Stimulated activated CD4-positive, alpha-beta T cell treated with anti-CD3 and anti-CD28 coated beads, Interleukin-15, amount 100 ng/mL, for 1 hour (primary cell): ENCODE results near the gene KLF7.
A peak's percentile ranks its signal among the peaks of the same experiment; 100 is the strongest.

Experiments used
- DNase-seq, 2 donors: peaks; one replicate each; pipeline ENCODE4 v3.0.0-alpha.2; 2020; ENCODE audit warnings: low read depth in 1 of 2, low spot score in 1 of 2

Gene KLF7

DNA sequence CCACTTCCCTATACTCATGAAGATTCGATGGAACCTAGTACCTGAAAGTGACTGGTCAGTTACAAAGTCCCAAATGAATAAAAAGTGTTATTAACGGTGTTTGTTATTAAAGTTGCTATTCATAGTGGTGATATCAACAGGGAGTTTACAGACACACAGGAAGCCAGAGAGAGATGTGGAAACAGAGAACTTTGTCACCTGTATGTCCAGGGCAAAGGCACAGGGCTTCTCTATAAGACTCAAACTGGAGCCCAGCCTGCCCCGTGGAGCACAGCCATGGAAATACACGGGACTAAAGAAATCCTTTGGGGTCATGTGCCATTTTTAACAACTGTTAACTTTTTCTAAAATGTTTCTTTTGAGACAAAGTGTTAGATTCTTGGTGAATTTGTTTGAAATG lies 68.5 kb downstream of the KLF7 start:
- no peak for DNase-seq

DNA sequence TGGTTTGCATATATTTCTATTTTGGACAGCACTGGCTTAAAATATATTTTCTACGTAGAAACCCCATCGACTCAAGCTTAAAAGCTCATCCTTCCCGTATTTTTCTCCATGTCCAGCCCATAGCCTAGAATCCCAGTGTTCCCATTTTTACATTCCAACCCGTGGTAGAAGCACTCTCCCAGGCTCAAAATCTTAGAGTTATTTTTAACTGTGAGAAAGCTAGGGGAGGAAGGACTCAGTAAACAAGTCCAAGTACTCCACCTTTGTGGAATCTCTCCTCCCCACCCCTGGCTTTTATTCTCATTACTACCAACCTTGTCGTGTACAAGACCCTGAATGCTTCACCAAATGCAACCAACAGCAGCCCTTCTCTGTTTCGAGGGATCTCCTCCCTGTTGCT lies 69.8 kb downstream of the KLF7 start:
- DNase-seq = no peak

DNA sequence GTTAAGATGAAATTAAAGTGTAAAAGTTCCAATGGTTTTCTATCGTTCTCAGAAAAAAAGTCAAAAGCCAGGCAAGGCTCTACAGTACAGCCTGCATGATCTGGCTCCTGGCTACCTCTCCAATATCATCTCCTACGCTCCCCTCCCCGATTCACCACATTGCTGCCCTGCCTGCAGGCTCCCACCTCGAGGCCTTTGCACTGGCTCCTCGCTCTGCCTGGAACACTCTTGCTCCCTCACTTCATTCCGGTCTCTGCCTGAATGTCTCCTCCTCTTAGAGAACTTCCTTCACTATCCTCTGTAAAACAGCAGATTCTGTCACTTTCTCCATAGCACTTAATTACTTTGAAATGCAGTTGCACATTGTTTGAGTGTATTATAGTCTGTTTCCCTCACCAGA lies 72.5 kb downstream of the KLF7 start:
- DNase-seq = no peak

DNA sequence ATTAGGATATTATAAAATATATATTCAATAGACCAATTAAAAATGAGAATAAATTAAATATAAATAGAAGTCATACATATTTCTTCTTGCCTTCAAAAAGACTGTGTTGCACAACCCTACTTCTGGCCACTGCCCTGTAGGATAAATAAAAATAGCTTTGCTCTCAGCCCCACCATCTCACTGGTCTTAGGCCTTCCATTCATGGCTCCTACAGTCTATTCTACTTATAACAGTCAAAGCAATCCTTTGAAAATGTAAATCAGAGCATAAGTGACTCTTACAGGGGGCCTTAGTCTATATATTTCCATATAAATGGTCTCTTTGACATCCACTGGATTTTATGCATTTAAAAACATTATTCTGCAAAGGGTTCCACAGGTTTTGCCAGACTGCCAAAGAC lies 72.9 kb downstream of the KLF7 start:
- DNase-seq = no peak

DNA sequence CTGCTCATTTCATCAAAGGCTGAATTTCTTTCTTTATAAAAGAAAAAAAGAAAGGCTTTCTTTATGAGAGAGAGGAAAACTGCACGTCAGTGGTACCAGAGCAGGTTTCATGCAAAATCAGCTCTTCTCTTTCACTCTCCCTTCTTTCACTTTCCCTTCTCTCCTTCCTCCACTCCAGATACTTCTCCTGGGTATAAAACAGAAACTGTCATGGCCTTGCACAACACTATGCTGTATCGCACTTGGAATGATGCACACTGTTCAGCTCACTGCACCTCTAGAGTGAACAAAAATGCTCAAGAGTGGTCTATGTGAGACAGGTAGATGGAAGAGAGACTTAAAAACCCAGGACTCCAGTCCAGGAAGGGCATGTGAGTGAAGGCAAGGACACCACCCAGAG lies 73.8 kb downstream of the KLF7 start:
- no peak for DNase-seq

DNA sequence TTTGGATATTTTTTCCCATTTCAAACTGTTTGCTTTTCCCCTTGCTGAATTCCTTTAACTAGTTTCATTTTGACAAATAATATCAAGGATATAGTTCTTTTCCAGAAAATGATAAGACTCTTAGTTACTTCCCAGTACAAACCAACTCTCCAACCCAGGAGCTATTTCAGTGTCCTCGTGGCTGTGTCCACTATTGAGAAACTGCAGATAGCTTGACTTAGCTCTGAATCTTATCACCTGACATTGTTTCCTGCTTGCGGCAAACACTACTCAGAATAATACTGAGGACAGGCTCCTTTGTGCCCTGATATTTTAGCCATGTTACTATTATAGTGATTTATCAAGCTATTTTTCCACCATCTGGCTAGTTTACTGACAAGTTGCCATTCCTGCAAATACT lies 74.6 kb downstream of the KLF7 start:
- no peak for DNase-seq

DNA sequence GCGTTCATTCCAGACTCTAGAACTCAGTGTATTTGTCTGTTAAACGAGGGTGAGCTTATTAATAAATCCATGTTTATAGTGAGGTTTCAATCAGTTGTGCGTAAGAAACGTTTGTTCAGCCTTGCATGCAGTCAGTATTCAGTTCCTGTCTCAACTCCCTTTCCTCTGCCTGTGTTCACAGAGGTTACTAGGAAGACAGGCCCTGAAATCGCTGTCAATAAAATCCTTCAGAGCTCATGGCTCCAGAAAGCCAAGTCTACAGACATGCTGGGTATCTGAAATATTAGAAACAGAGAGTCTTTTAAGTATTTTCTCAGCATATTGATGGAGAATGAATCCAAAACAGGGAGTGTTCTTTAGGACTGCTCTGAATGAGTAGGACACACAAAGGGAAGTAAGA lies 75.4 kb downstream of the KLF7 start:
- DNase-seq = no peak

DNA sequence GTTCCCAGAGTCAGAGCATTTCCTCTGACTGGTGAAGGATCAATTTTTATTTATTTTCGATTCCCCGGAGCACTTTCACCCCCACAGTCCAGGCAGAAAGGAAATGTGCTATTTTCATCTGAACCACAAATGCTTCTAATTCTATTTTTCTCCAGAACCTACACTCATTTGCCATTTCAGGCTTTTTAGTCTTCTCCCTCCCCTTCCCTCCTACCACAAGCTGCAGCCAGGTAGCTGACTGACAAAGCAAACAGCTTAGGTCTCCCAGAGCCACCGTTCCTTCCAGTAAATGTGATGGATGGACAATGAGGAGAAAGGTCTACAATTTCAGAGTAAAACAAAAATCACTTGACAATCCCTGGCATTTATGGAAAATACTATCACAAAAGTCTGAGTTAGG lies 76.9 kb downstream of the KLF7 start:
- no peak for DNase-seq

DNA sequence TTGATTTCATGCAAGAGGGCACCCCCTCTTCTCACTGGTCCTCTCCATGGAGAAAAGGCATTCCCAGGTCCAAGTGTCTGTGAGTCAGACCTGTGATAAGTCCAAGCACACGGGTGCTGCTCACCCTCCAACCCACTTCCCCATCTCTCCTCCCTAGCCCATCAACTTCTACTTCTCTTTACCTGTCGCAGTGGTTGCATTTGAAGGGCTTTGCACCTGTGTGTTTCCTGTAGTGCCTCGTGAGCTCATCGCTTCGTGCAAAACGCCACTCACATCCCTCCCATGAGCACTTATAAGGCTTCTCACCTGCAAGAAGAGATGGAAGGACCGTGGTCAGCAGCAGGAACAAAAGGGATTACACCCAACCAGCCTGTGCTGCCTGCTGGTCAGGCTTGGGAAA lies 77.5 kb downstream of the KLF7 start:
- DNase-seq = no peak

DNA sequence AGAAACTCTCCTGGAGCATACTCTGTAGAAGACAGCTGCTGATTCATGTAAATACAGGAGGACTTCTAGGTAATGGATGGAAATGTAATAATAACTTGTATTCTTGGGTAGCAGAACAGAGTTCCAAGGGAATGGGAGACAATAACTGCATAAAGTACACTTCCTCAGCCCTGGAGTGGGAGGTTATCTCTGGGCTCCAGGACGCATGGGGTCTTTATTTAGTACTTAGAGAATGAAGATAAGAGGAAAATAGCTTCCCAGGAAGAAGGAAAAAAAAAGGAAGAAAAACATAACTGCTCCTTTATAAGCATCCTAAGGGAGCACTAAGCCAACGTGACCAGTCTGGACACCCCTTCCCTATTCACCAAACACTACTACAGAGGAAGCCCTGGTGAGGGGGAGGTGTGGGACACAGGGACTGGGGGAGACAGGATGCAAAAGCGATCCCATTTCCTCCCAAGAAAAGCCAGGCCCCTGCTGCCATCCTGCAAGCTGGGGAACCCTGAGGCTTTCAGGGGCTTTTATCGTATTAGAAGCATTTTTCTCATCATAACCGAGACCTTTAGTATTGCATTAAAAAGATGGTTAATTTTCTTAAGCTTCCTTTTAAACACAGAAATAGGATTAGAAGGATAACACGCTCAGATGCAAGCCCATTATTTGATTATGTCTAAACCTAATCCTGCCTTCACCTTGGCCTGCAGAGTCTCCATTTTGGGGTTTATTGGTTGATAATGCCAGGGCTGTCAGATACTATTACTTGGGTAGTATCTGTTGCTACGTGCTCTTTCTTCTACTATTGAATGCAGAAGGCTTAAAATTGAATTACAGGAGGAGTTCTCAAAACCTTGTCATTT lies 78.5 kb downstream of the KLF7 start:
- DNase-seq = no peak

DNA sequence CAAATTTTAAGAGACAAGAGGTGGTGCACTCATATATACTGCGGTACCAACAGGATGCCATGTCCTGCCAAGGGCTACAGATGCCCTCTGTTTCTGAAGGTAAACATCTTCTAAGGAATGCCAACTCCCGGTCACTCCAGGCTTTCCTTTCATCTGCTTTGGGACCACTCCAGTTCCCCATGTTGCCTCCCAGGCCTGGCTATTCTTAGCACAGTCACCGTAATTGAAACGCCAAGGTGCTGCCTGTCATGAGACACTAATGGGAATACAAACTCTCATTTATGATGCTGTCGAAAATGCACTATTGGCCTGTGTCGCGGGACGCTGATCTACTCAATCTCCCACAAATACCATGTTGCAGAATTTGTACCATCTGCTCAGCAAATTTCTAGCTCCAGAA lies 79.6 kb downstream of the KLF7 start:
- DNase-seq = no peak

DNA sequence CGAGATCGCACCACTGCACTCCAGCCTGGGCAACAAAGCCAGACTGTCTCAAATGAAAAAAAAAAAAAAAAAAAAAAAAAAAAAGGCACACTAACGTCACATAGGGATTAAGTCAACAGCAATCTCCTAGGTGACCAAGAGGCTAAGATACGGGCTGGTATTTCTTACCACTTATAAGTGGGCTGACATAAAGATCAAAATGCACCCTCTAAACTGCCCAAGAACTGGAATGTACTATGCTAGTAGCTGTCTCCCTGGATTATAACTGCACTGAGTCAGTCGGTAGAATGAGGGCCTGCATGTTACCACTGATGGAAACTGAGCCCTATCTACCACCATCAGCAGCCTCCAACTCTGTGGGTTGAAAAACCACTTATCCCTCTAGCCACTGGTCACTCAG lies 80.6 kb downstream of the KLF7 start:
- DNase-seq = no peak

DNA sequence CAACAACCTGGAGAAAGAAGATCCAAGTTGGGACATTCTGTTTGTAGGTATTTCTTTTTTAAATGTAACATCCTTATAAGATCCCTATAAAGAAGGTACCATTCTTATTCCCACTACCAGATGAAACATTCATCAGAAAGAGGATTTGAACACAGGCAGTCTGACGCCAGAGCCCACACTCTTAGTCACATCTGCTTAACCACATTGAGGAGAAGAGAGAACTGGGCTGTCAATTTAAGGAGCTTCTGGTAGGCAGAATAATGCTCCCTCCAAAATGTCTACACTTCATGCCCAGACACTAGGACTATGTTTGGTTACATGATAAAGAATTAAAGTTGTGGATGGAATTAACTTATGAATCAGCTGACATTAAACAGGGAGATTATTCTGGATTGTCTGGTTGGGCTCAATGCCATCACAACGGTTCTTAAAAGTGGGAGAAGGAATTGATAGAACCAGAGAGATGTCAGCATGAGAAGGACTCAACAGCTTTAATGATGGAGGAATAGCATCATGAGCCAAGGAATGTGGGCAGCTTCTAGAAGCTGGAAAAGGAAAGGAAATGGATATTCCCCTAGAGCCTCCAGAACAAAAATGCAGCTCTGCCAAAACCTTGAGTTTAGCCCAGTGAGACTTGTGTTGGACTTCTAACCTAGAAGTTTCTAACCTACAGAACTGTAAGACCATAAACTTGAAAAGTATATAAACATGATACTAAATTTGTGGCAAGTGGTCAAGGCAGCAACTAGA lies 82.2 kb downstream of the KLF7 start:
- no peak for DNase-seq

DNA sequence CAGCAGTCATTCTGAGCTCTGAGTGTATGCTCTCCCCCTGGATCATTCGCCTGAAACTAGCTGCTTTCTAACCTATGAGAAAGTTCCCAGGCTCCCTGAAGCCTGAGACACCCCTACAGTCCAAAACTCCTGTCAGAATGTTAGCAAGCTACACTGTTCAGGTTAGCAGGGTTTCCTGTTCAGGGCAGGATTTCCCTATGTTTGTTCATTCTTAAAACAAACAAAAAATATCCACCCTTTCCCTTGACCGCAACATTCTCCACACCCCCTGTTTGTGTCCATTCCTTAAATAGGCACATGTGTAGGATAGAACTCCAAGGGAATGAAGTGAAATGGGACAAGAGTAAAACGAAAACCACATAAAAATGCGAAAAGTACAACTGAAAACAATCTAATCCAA lies 83.1 kb downstream of the KLF7 start:
- DNase-seq = no peak

DNA sequence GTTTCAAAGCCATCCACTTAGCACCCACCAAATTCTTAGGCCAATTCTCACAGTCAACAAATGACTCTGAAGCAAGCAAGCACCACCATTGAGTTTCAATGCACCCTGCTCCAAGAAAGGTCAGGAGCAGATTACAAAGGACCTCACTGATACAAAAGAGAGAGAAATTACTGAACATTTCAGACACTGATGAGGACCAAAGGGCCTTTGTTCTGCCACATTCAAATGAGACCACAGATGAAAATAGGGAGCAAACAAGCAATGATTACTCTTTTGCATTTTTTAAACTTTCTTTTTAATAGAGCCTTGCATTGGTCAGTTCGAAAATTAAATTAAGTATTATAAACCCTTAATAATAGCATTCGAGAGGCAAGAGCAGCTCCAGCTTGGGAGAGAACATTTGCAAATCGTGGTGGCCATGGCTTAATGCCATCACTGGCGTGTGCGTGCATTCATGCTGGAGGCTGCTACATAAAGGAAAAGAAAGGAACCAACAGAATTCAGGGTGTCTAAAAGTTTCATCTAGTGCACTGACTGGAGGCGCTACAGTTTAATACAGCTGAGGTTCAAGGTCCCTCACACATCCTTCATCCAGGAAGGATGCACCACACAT lies 87.5 kb downstream of the KLF7 start:
- DNase-seq = no peak

DNA sequence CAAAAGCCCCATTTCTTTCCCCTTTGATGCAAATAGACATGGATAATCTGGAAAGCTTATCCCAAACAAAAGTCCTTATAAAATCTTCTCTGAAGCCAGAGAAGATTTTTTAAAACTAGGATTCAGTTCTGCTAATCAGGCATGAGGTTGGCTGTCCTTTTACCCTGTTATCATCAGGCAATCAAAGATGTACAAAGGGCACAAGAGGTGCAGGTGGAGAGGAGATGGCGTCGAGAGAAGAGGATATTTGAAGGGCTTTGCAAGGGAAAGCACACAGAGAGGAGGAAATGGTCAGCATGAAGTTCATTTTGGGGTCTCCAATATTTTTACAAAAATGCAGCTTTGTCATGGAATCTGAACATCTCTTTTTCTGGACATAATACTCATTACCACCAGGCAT lies 88.5 kb downstream of the KLF7 start:
- no peak for DNase-seq

DNA sequence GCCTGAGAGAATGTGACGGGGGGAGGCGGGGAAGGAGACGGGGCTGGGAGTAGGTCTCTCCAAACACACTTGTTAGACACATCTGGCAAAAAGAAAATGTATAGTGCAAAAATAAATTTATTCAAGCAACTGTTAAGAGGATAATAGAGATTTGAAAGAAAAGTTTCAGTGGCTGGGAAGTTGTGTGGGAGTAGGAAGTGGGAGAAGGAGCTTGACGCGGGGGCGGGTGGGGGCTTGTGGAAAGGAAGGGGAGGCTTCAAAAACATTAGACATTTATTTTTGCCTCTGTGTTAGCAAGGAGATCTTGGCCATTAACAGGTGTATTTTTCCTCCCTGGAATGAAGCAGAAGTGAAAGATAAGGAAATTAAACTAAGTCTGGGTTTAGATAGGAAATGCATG lies 90.3 kb downstream of the KLF7 start:
- DNase-seq = no peak

DNA sequence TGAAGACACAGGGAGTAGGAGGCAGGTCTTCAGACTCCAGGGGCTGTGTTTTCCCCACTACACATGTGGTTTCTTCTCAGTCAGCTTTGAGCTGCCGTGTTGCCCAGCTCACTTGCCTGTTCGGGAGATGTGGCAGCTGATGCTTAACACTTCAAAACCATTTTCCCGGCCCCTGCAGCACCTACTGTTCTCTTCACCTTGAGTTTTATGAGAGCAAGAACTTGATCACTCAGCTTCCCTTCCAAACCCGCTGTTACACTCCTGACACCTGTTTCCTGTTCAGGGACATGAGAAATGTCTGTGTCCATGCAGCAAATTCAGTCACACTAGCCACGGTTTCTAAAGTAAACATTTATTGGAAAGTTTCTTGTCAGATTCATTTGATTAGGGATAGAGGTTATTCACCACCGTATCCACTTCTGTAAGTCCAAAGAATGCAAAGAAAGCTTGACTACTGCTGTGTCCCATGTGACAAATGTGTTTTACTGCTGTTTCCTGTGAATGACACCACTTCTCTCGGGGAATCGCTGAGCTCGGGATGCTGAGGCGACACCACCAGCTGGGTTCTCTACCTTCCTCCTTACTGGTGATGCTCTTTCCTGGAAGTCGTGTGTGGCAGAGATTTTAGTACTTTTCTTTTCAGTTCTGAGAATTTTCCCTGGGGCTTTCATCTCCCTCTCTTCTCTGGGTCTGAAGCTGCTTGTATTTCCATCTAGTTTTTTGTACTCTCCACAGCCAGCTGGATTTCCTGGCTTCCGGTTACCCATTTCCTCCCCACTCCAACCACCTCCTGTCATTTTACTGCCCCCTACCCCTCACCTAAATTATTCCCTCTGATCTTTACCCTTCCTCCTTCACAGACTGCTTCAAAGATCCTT lies 91.7 kb downstream of the KLF7 start:
- peak in 1 of 2 donors; percentile 9 for DNase-seq

DNA sequence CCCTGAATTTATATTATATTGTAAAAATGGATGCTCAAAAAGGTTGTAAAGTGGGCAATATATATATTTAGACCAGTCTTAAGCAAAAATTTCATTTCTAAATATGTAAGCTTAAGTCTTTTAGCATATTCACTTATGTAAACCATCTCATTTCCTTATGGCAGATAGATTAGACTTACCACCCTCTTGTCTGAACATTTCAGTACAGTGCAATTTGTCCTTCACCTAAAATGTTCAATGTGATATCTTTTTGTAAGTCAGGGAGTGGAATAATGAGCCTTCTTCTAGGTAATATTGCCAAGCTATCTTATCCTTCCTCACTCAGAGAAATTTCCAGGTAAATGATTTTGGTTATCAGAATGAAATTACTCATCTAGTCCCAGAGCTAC lies 92.3 kb downstream of the KLF7 start:
- no peak for DNase-seq

DNA sequence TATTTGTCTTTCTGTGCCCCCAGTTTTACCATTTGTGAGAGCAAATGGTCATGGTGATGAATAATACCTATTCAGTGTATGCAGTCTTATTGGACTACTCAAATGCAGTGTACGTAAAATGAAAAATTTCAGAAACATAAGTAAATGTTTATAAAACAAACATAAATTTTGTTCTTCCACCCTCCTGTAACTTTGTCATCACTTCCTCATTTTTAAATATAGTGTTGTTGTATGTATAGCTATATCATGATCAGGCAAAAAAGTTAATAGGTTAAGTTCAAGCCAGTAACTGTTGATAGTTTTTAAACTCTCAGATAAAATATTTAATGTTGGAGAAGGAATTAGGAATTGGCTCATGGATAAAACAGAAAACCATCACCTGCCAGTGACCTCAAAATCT lies 93.2 kb downstream of the KLF7 start:
- no peak for DNase-seq

DNA sequence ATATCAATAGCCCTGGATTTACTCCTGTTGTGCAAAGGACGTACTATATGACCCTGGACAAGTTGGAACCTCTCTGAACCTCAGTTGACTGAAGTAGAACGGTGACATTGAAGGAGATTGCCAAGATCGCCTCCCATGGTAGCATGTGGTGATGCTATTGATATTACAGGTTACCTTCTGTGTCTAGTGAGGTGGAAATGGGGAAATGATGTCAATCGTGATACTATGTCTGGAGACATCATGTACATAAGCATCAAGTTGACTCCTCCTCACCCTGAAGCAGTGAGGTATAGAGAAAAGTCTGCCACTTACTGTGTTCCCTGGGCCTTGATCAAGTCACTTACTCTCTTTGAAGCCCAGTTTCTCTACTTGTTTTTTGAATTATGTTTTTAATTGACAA lies 93.9 kb downstream of the KLF7 start:
- DNase-seq = no peak
